ENCODE data around the gene ZSCAN10. TPM values are rescaled to one million over a fixed set of nuclear protein-coding genes. Genes with fewer than 3 reads are reported as not detected.

ZSCAN10 gene
- total RNA-seq, 2 experiments from 2014 or later = 0.23 to 0.26 TPM

GRCh38 chr16:3050487-3050886 lies 48.6 kb downstream of the ZSCAN10 start:
- ATAC-seq (no peak), DNase-seq (no peak)
- ChIA-PET POLR2A (interaction anchor here (1.0 to 1.3 kb wide), 2 partner anchors 15 to 23 kb away, joined by 3 to 4 read pairs; partner anchors contain the start of gene IL32), CTCF (interaction anchor here (1.6 to 16.3 kb wide), 3 partner anchors 8 to 28 kb away, joined by 4 to 270 read pairs (median 32); no protein-coding TSS in a partner anchor)
- Mint-ChIP-seq H3K4me3 (peak overlapping the region; percentile 38), H3K4me1 (ENCODE audit: low read depth) (peaks cover 76% of the 10 kb centered on the region), H3K27me3 (ENCODE audit: low read depth) (peaks cover 10% of the 10 kb centered on the region), H3K9me3 (ENCODE audit: insufficient read depth) (no peaks in the 10 kb centered on the region), H3K36me3 (ENCODE audit: low read depth) (peaks cover 65% of the 10 kb centered on the region), H3K27ac (peak overlapping the region; percentile 70)

DNA sequence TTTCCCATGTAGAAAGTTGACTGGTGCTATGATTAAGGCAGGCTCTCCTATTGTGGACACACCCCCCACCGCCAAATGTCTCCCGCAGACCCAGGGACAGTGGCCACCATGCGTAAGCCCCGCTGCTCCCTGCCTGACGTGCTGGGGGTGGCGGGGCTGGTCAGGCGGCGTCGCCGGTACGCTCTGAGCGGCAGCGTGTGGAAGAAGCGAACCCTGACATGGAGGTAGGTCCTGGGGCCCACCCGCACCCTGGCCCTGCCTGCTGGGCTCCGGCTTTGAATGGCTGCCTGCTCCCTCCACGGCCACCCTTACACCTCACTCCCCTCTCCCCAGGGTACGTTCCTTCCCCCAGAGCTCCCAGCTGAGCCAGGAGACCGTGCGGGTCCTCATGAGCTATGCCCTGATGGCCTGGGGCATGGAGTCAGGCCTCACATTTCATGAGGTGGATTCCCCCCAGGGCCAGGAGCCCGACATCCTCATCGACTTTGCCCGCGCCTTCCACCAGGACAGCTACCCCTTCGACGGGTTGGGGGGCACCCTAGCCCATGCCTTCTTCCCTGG lies 49.1 kb downstream of the ZSCAN10 start:
- Mint-ChIP-seq H3K27me3 (ENCODE audit: low read depth) (peaks cover 14% of the 10 kb centered on the region), H3K27ac (peak overlapping the region; percentile 70), H3K4me3 (peak overlapping the region; percentile 38), H3K36me3 (ENCODE audit: low read depth) (peaks cover 64% of the 10 kb centered on the region), H3K4me1 (ENCODE audit: low read depth) (peaks cover 75% of the 10 kb centered on the region), H3K9me3 (ENCODE audit: insufficient read depth) (no peaks in the 10 kb centered on the region)
- ChIA-PET CTCF (interaction anchor here (1.1 to 16.3 kb wide), 4 partner anchors 9 to 80 kb away, joined by 4 to 270 read pairs (median 20); no protein-coding TSS in a partner anchor), POLR2A (interaction anchor here (1.0 to 2.3 kb wide), 3 partner anchors 11 to 80 kb away, joined by 3 to 7 read pairs (median 3); no protein-coding TSS in a partner anchor)
- ATAC-seq (no peak), DNase-seq (no peak)

DNA sequence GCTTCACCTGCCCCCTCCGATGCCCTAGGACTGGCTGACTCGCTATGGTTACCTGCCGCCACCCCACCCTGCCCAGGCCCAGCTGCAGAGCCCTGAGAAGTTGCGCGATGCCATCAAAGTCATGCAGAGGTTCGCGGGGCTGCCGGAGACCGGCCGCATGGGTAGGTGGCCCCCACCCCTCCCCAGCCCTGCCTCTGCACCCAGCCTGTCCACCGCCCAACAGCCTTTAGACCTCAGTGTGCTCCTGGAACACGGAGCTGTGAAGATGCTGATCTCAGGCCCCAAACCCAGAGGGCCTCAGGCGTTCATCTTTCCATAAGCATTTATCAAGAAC lies 51.7 kb downstream of the ZSCAN10 start:
- POLR2A ChIA-PET = interaction anchor here (0.8 to 2.4 kb wide), 5 partner anchors 10 to 102 kb away, joined by 3 to 19 read pairs (median 4); partner anchors contain the start of genes HCFC1R1, THOC6 and ZNF213
- Mint-ChIP-seq H3K27ac (peak overlapping the region; percentile 90), H3K4me1 (ENCODE audit: low read depth) (peaks cover 64% of the 10 kb centered on the region), H3K27me3 (ENCODE audit: low read depth) (peaks cover 32% of the 10 kb centered on the region), H3K4me3 (peak overlapping the region; percentile 83), H3K9me3 (ENCODE audit: insufficient read depth) (no peaks in the 10 kb centered on the region), H3K36me3 (ENCODE audit: low read depth) (peaks cover 51% of the 10 kb centered on the region)
- CTCF ChIA-PET = interaction anchor here (0.6 to 16.3 kb wide), 7 partner anchors 12 to 175 kb away, joined by 3 to 270 read pairs (median 4); no protein-coding TSS in a partner anchor
- DNase-seq (peak; percentile 46), ATAC-seq (no peak)

GRCh38 chr16:3046641-3047386 lies 52.3 kb downstream of the ZSCAN10 start:
- Mint-ChIP-seq H3K27ac (peak overlapping the region; percentile 90), H3K36me3 (ENCODE audit: low read depth) (peaks cover 47% of the 10 kb centered on the region), H3K4me3 (peak overlapping the region; percentile 83), H3K27me3 (ENCODE audit: low read depth) (peaks cover 32% of the 10 kb centered on the region), H3K4me1 (ENCODE audit: low read depth) (peaks cover 59% of the 10 kb centered on the region), H3K9me3 (ENCODE audit: insufficient read depth) (no peaks in the 10 kb centered on the region)
- CTCF ChIA-PET = interaction anchor here (0.6 to 16.3 kb wide), 4 partner anchors 12 to 174 kb away, joined by 3 to 270 read pairs (median 24); no protein-coding TSS in a partner anchor
- ATAC-seq (peak; percentile 42), DNase-seq (peak; percentile 53)
- POLR2A ChIA-PET = interaction anchor here (0.8 to 2.4 kb wide), 4 partner anchors 11 to 87 kb away, joined by 3 to 19 read pairs (median 6); partner anchors contain the start of genes HCFC1R1, THOC6 and ZNF213

- DNase-seq (peak; percentile 44), ATAC-seq (peak; percentile 43)
- peaks cover 51% of the 10 kb centered on the region for H3K4me1 Mint-ChIP-seq (ENCODE audit: low read depth)
- peak within 1 kb of the TSS; percentile 90 for H3K27ac Mint-ChIP-seq
- H3K9me3 Mint-ChIP-seq (ENCODE audit: insufficient read depth) = no peaks in the 10 kb centered on the region
- CTCF ChIA-PET = interaction anchor here (0.8 to 16.3 kb wide), 6 partner anchors 12 to 86 kb away, joined by 3 to 270 read pairs (median 4); no protein-coding TSS in a partner anchor
- peaks cover 40% of the 10 kb centered on the region for H3K36me3 Mint-ChIP-seq (ENCODE audit: low read depth)
- H3K4me3 Mint-ChIP-seq = peak within 1 kb of the TSS; percentile 83
- H3K27me3 Mint-ChIP-seq (ENCODE audit: low read depth) = peaks cover 32% of the 10 kb centered on the region
- POLR2A ChIA-PET = interaction anchor here (1.0 to 1.4 kb wide), 4 partner anchors 11 to 83 kb away, joined by 3 to 5 read pairs (median 4); no protein-coding TSS in a partner anchor
Measured at GRCh38 chr16:3045758-3046640, 53.1 kb downstream of the ZSCAN10 start, which contains the start of gene MMP25. MMP25 (plus strand) TSS chr16:3046561; CDS start chr16:3046918, 357 bp downstream.

DNA sequence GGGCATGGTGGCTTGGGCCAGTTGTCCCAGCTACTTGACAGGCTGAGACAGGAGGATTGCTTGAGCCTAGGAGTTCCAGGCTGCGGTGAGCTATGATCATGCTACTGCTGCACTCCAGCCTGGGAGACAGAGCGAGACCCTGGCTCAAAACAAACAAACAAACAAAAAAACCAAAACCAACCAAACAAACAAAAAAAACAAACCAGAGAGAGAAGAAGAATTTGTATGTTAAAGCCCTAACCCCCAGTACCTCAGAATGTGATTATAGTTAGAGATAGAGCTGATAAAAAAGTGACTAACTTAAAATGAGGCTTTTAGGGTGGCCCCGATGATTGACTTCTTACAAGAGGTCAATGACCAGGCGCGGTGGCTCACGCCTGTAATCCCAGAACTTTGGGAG lies 54.4 kb downstream of the ZSCAN10 start:
- Mint-ChIP-seq H3K9me3 (ENCODE audit: insufficient read depth) (no peaks in the 10 kb centered on the region), H3K4me3 (peak overlapping the region; percentile 83), H3K27me3 (ENCODE audit: low read depth) (peaks cover 34% of the 10 kb centered on the region), H3K4me1 (ENCODE audit: low read depth) (peaks cover 38% of the 10 kb centered on the region), H3K36me3 (ENCODE audit: low read depth) (peaks cover 27% of the 10 kb centered on the region), H3K27ac (peak overlapping the region; percentile 78)
- no peak for DNase-seq
- ChIA-PET POLR2A (interaction anchor here (1.3 to 2.9 kb wide), 3 partner anchors 10 to 91 kb away, joined by 4 to 15 read pairs (median 5); partner anchors contain the start of gene ZNF213), CTCF (interaction anchor here (16.3 kb wide), 1 partner anchor 14 kb away, joined by 270 read pairs; no protein-coding TSS in a partner anchor)
- ATAC-seq = no peak

GRCh38 chr16:3042376-3042775 lies 56.7 kb downstream of the ZSCAN10 start:
- DNase-seq = no peak
- peaks cover 49% of the 10 kb centered on the region for H3K27me3 Mint-ChIP-seq (ENCODE audit: low read depth)
- no peak for ATAC-seq
- H3K9me3 Mint-ChIP-seq (ENCODE audit: insufficient read depth) = no peaks in the 10 kb centered on the region
- no peak overlapping the region for H3K27ac Mint-ChIP-seq
- ChIA-PET POLR2A (interaction anchor here (1.0 to 2.9 kb wide), 5 partner anchors 9 to 87 kb away, joined by 3 to 15 read pairs (median 4); no protein-coding TSS in a partner anchor), CTCF (interaction anchor here (1.3 to 16.3 kb wide), 3 partner anchors 11 to 87 kb away, joined by 7 to 270 read pairs (median 7); no protein-coding TSS in a partner anchor)
- no peak overlapping the region for H3K4me3 Mint-ChIP-seq
- peaks cover 15% of the 10 kb centered on the region for H3K4me1 Mint-ChIP-seq (ENCODE audit: low read depth)
- peaks cover 14% of the 10 kb centered on the region for H3K36me3 Mint-ChIP-seq (ENCODE audit: low read depth)

DNA sequence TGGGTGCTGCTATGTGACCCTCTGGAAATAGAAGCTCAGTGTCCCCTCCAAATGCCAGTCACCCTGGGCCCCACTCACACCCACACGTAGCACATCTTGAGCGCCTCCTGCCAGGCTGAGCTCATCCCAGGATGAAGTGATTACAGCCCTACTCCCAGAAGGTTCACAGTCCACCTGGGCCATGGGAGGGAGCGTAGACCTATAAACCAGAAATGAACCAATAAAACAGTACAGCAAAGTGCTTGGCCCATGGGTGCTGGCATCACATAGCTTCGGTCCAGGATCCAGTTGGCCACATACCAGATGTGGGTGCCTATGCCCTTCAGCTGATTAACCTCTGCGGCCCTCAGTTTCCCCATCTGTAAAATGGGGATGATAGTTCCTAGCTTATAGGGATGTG lies 60.2 kb downstream of the ZSCAN10 start:
- Mint-ChIP-seq H3K36me3 (ENCODE audit: low read depth) (peaks cover 1% of the 10 kb centered on the region), H3K27me3 (ENCODE audit: low read depth) (peaks cover 58% of the 10 kb centered on the region), H3K9me3 (ENCODE audit: insufficient read depth) (no peaks in the 10 kb centered on the region), H3K27ac (no peak overlapping the region), H3K4me1 (ENCODE audit: low read depth) (peaks cover 8% of the 10 kb centered on the region), H3K4me3 (no peak overlapping the region)
- DNase-seq (no peak), ATAC-seq (no peak)
- ChIA-PET POLR2A (interaction anchor here (0.8 to 2.6 kb wide), 3 partner anchors 10 to 96 kb away, joined by 3 to 7 read pairs (median 3); partner anchors contain the start of gene ZNF213), CTCF (interaction anchor here (0.9 to 16.3 kb wide), 6 partner anchors 8 to 91 kb away, joined by 3 to 270 read pairs (median 6); no protein-coding TSS in a partner anchor)

Measured in activated CD8-positive, alpha-beta T cell treated with anti-CD3 and anti-CD28 coated beads, Interleukin-2, amount 10 ng/mL, durations not matched to agents 7 days and 5 days (primary cell).